VCaP (cell line): ENCODE data around the gene GAD1.

Source experiments
- H3K27ac ChIP-seq: fragments of 450-650 bp; 2 replicates; pipeline ENCODE4 v1.5.1; 2017
- CTCF ChIP-seq: fragments of 450-650 bp; conservative IDR thresholded peaks from 2 replicates; pipeline ENCODE4 v1.5.1; 2017; ENCODE audit warnings: mild to moderate bottlenecking, moderate library complexity

GAD1 gene

GRCh38 chr2:170814533-170815230, 2.0 kb upstream of the GAD1 start:
- H3K27ac ChIP-seq, result no peak overlapping the region
- no peak for TF ChIP-seq CTCF

- no peak overlapping the region for H3K27ac ChIP-seq
- TF ChIP-seq CTCF, result no peak
Observed at GRCh38 chr2:170815311-170815710, 1.4 kb upstream of the GAD1 start.

- peak; percentile 92 for TF ChIP-seq CTCF
- peak overlapping the region; percentile 71 for H3K27ac ChIP-seq
Observed at GRCh38 chr2:170815746-170816503, 762 bp upstream of the GAD1 start.

GRCh38 chr2:170817093-170818035, 677 bp downstream of the GAD1 start:
- no peak for TF ChIP-seq CTCF
- H3K27ac ChIP-seq, result peak overlapping the region; percentile 71

GRCh38 chr2:170818036-170818751, 1.5 kb downstream of the GAD1 start:
- H3K27ac ChIP-seq, result peak overlapping the region; percentile 71; the same call in 1 of the 2 replicates
- no peak for TF ChIP-seq CTCF

GRCh38 chr2:170818752-170819470, 2.2 kb downstream of the GAD1 start:
- no peak overlapping the region for H3K27ac ChIP-seq
- no peak for TF ChIP-seq CTCF
